GM23338 (cell line): ENCODE results near the gene LAMC2. TPM values are rescaled to one million over a fixed set of nuclear protein-coding genes. Genes with fewer than 3 reads are reported as not detected.

ENCODE experiments used
- ATAC-seq: fragments of 200-7000 bp; cut with Tn5 transposase; 3 replicates; pipeline ENCODE4 v1.9.1; 2020
- DNase-seq: peaks from one replicate; pipeline ENCODE4 v3.0.0-alpha.2; 2015; ENCODE audit warnings: low spot score
- H2AFZ ChIP-seq: fragments of 200-600 bp; sonication (generic); 2 replicates; pipeline ENCODE4 v1.8.0; 2016; ENCODE audit warnings: antibody characterized with exemption, mild to moderate bottlenecking, moderate library complexity
- H3F3A ChIP-seq: fragments of 200-600 bp; sonication (generic); replicated peaks from 2 replicates; pipeline ENCODE4 v1.8.0; 2017; ENCODE audit warnings: antibody characterized with exemption, mixed run types, low read depth
- H3K27ac ChIP-seq: fragments of 200-600 bp; sonication (generic); 2 replicates; pipeline ENCODE4 v1.6.1; 2016; ENCODE audit warnings: low read depth
- H3K27me3 ChIP-seq: fragments of 200-600 bp; sonication (generic); 2 replicates; pipeline ENCODE4 v1.8.0; 2016; ENCODE audit warnings: mild to moderate bottlenecking, mixed run types, moderate library complexity; ENCODE audit not compliant: insufficient read depth
- H3K36me3 ChIP-seq: fragments of 200-600 bp; sonication (generic); 2 replicates; pipeline ENCODE4 v1.8.0; 2016; ENCODE audit warnings: mild to moderate bottlenecking; ENCODE audit not compliant: insufficient read depth
- H3K4me1 ChIP-seq: fragments of 200-600 bp; sonication (generic); 2 replicates; pipeline ENCODE4 v1.8.0; 2016; ENCODE audit warnings: mild to moderate bottlenecking, moderate library complexity; ENCODE audit not compliant: insufficient read depth
- H3K4me2 ChIP-seq: fragments of 200-600 bp; sonication (generic); 2 replicates; pipeline ENCODE4 v1.7.1; 2017; ENCODE audit warnings: mixed run types
- H3K4me3 ChIP-seq: fragments of 200-600 bp; sonication (generic); 2 replicates; pipeline ENCODE4 v1.6.1; 2016; ENCODE audit warnings: mixed run types
- H3K79me2 ChIP-seq: fragments of 200-600 bp; sonication (generic); replicated peaks from 2 replicates; pipeline ENCODE4 v1.8.0; 2017; ENCODE audit warnings: mild to moderate bottlenecking; ENCODE audit not compliant: insufficient read depth
- H3K9me2 ChIP-seq: fragments of 200-600 bp; sonication (generic); 2 replicates; pipeline ENCODE4 v1.8.0; 2017; ENCODE audit not compliant: insufficient read depth
- H4K20me1 ChIP-seq: fragments of 200-600 bp; sonication (generic); replicated peaks from 2 replicates; pipeline ENCODE4 v1.8.0; 2017; ENCODE audit warnings: mild to moderate bottlenecking; ENCODE audit not compliant: insufficient read depth
- H3K27ac Mint-ChIP-seq: 2 replicates; pipeline ENCODE4 v1.8.0; 2020; ENCODE audit warnings: inconsistent platforms, mild to moderate bottlenecking, moderate library complexity, mixed read lengths
- H3K27me3 Mint-ChIP-seq: 3 replicates; pipeline ENCODE4 v1.8.0; 2022; ENCODE audit warnings: low read depth, mild to moderate bottlenecking, moderate library complexity, mixed read lengths, inconsistent platforms; ENCODE audit not compliant: insufficient read depth, poor library complexity
- H3K36me3 Mint-ChIP-seq: 3 replicates; pipeline ENCODE4 v1.8.0; 2021; ENCODE audit warnings: low read depth, mild to moderate bottlenecking, inconsistent platforms, moderate library complexity, mixed read lengths
- H3K4me1 Mint-ChIP-seq: 3 replicates; pipeline ENCODE4 v1.8.0; 2020; ENCODE audit warnings: mild to moderate bottlenecking, inconsistent platforms, mixed read lengths
- H3K4me3 Mint-ChIP-seq: 3 replicates; pipeline ENCODE4 v1.8.0; 2021; ENCODE audit warnings: moderate library complexity, mild to moderate bottlenecking, inconsistent platforms, mixed read lengths
- H3K9me3 Mint-ChIP-seq: 3 replicates; pipeline ENCODE4 v1.8.0; 2020; ENCODE audit warnings: moderate library complexity, mild to moderate bottlenecking, inconsistent platforms, mixed read lengths
- CTCF ChIP-seq, 2 experiments: fragments of 200-600 bp in 1 of 2; sonication (generic) in 1 of 2; conservative IDR thresholded peaks; 2 replicates each; pipeline versions ENCODE4 v1.5.1 to v1.6.1; 2016 to 2017; ENCODE audit warnings: antibody characterized with exemption in 2 of 2, low read depth in 2 of 2, mild to moderate bottlenecking in 2 of 2, moderate library complexity in 1 of 2
- ETS1 ChIP-seq: IDR thresholded peaks from 2 replicates; pipeline ENCODE4 v1.6.1; 2016; ENCODE audit warnings: antibody characterized with exemption
- EZH2 ChIP-seq: fragments of 200-600 bp; sonication (generic); IDR thresholded peaks from one replicate; pipeline ENCODE4 v1.8.0; 2017; ENCODE audit warnings: antibody characterized with exemption, mild to moderate bottlenecking, low read depth; ENCODE audit not compliant: unreplicated experiment
- polyA plus RNA-seq: library from polyadenylated mRNA; unstranded; fragments of >200 nt; fragmentation: Nextera tagmentation; extraction: Ambion mirVana; gene quantifications from 2 replicates; pipeline ENCODE4 v1.2.1, GENCODE V29; 2016
- total RNA-seq: library from RNA; depleted of rRNA; stranded (reverse); fragments of >200 nt; shearing (Covaris generic); gene quantifications from 2 replicates; pipeline ENCODE4 v1.2.3, GENCODE V29; 2014
- TF ChIP-seq, protein P1 (sequence below): fragments of 250-450 bp; sonication (Bioruptor Pico); IDR thresholded peaks from 2 replicates; pipeline ENCODE4 v1.5.0; 2020; ENCODE audit warnings: mild to moderate bottlenecking, moderate library complexity

The LAMC2 gene
- total and polyA plus RNA-seq, 2 experiments from 2014 or later: 4.3 to 19.5 TPM

GRCh38 chr1:183205196-183205781, 19.2 kb downstream of the LAMC2 start:
- H3K27me3 ChIP-seq: no peaks in the 10 kb centered on the region
- DNase-seq (no peak), ATAC-seq (no peak)
- no peaks in the 10 kb centered on the region for H3K36me3 Mint-ChIP-seq
- H3K27ac Mint-ChIP-seq: no peak overlapping the region
- no peak overlapping the region for H2AFZ ChIP-seq
- 0 out of 2 replicates have a peak, but pooled peaks cover 1% of the 10 kb centered on the region for H3K4me1 ChIP-seq
- H3K4me3 Mint-ChIP-seq: no peak overlapping the region
- H4K20me1 ChIP-seq: no peaks in the 10 kb centered on the region
- no peaks in the 10 kb centered on the region for H3F3A ChIP-seq
- peaks cover 6% of the 10 kb centered on the region; the same call in 2 of the 3 replicates for H3K4me1 Mint-ChIP-seq
- no peaks in the 10 kb centered on the region for H3K27me3 Mint-ChIP-seq
- H3K27ac ChIP-seq: no peak overlapping the region
- H3K9me2 ChIP-seq: no peaks in the 10 kb centered on the region; the same call in 1 of the 2 replicates
- H3K4me3 ChIP-seq: no peak overlapping the region
- no peaks in the 10 kb centered on the region for H3K79me2 ChIP-seq
- TF ChIP-seq, protein P1, sequence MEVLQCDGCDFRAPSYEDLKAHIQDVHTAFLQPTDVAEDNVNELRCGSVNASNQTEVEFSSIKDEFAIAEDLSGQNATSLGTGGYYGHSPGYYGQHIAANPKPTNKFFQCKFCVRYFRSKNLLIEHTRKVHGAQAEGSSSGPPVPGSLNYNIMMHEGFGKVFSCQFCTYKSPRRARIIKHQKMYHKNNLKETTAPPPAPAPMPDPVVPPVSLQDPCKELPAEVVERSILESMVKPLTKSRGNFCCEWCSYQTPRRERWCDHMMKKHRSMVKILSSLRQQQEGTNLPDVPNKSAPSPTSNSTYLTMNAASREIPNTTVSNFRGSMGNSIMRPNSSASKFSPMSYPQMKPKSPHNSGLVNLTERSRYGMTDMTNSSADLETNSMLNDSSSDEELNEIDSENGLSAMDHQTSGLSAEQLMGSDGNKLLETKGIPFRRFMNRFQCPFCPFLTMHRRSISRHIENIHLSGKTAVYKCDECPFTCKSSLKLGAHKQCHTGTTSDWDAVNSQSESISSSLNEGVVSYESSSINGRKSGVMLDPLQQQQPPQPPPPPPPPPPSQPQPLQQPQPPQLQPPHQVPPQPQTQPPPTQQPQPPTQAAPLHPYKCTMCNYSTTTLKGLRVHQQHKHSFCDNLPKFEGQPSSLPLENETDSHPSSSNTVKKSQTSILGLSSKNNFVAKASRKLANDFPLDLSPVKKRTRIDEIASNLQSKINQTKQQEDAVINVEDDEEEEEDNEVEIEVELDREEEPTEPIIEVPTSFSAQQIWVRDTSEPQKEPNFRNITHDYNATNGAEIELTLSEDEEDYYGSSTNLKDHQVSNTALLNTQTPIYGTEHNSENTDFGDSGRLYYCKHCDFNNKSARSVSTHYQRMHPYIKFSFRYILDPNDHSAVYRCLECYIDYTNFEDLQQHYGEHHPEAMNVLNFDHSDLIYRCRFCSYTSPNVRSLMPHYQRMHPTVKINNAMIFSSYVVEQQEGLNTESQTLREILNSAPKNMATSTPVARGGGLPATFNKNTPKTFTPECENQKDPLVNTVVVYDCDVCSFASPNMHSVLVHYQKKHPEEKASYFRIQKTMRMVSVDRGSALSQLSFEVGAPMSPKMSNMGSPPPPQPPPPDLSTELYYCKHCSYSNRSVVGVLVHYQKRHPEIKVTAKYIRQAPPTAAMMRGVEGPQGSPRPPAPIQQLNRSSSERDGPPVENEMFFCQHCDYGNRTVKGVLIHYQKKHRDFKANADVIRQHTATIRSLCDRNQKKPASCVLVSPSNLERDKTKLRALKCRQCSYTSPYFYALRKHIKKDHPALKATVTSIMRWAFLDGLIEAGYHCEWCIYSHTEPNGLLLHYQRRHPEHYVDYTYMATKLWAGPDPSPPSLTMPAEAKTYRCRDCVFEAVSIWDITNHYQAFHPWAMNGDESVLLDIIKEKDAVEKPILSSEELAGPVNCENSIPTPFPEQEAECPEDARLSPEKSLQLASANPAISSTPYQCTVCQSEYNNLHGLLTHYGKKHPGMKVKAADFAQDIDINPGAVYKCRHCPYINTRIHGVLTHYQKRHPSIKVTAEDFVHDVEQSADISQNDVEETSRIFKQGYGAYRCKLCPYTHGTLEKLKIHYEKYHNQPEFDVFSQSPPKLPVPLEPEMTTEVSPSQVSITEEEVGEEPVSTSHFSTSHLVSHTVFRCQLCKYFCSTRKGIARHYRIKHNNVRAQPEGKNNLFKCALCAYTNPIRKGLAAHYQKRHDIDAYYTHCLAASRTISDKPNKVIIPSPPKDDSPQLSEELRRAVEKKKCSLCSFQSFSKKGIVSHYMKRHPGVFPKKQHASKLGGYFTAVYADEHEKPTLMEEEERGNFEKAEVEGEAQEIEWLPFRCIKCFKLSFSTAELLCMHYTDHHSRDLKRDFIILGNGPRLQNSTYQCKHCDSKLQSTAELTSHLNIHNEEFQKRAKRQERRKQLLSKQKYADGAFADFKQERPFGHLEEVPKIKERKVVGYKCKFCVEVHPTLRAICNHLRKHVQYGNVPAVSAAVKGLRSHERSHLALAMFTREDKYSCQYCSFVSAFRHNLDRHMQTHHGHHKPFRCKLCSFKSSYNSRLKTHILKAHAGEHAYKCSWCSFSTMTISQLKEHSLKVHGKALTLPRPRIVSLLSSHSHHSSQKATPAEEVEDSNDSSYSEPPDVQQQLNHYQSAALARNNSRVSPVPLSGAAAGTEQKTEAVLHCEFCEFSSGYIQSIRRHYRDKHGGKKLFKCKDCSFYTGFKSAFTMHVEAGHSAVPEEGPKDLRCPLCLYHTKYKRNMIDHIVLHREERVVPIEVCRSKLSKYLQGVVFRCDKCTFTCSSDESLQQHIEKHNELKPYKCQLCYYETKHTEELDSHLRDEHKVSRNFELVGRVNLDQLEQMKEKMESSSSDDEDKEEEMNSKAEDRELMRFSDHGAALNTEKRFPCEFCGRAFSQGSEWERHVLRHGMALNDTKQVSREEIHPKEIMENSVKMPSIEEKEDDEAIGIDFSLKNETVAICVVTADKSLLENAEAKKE (CRISPR knock-in tag): no peak
- no peak for TF ChIP-seq EZH2
- H3K36me3 ChIP-seq: no peaks in the 10 kb centered on the region
- H3K4me2 ChIP-seq: no peak overlapping the region
- no peaks in the 10 kb centered on the region for H3K9me3 Mint-ChIP-seq

GRCh38 chr1:183206538-183207122, 20.6 kb downstream of the LAMC2 start:
- no peak overlapping the region for H3K27ac Mint-ChIP-seq
- H3K4me1 Mint-ChIP-seq: no peaks in the 10 kb centered on the region
- no peaks in the 10 kb centered on the region for H3K36me3 ChIP-seq
- H3K4me3 Mint-ChIP-seq: no peak overlapping the region
- ATAC-seq: no peak
- H3K27me3 Mint-ChIP-seq: no peaks in the 10 kb centered on the region
- H3K27ac ChIP-seq: no peak overlapping the region
- H3F3A ChIP-seq: no peaks in the 10 kb centered on the region
- H3K4me2 ChIP-seq: no peak overlapping the region
- H3K4me3 ChIP-seq: no peak overlapping the region
- DNase-seq: no peak
- H4K20me1 ChIP-seq: no peaks in the 10 kb centered on the region
- no peaks in the 10 kb centered on the region for H3K36me3 Mint-ChIP-seq
- TF ChIP-seq ETS1 (no peak), CTCF (conservative IDR thresholded peaks at IDR 0.05; ENCODE audit: low read depth in 2 of 2) (peak in 1 of 2 experiments; percentile 33; a peak in 2 of 4 replicates)
- H2AFZ ChIP-seq: no peak overlapping the region
- no peaks in the 10 kb centered on the region for H3K4me1 ChIP-seq
- H3K27me3 ChIP-seq: no peaks in the 10 kb centered on the region
- H3K79me2 ChIP-seq: no peaks in the 10 kb centered on the region
- no peaks in the 10 kb centered on the region for H3K9me3 Mint-ChIP-seq
- no peaks in the 10 kb centered on the region; the same call in 1 of the 2 replicates for H3K9me2 ChIP-seq
